ENCODE measurements around the gene GRIP1. TPM values are rescaled to one million over a fixed set of nuclear protein-coding genes. Genes with fewer than 3 reads are reported as not detected.

The GRIP1 gene
- total and polyA plus RNA-seq, 5 experiments from 2014 or later: 0.25 to 4.2 (median 1.1) TPM

DNA sequence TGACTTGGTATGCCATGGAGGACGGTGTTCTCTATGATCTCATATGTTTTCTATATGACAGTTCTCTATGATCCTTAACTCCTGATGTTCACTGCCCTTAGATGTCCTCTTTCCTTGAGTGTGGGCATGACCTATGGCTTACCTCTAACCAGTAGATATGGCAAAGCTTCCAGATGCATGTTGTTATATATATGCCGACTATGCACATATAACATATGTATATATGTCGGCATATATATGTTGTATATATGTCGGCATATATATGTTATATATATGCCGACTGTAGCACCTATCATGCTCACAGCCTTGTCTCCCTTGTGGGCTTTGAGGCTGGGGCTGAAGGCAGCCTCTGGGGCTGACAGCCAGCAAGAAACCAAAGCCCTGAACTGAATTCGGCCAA lies 106.0 kb downstream of the GRIP1 start:
- Mint-ChIP-seq H3K36me3 (peaks cover 0 to 14% (median 6%) of the 10 kb centered on the region in 3 donors), H3K9me3 (peaks cover 0 to 16% (median 4%) of the 10 kb centered on the region in 9 donors), H3K4me1 (no peaks in the 10 kb centered on the region), H3K4me3 (no peak overlapping the region), H3K27ac (no peak overlapping the region), H3K27me3 (peaks cover 3 to 33% (median 7%) of the 10 kb centered on the region in 5 donors)
- POLR2A ChIA-PET: no interaction called here
- DNase-seq: no peak
- ATAC-seq: no peak

DNA sequence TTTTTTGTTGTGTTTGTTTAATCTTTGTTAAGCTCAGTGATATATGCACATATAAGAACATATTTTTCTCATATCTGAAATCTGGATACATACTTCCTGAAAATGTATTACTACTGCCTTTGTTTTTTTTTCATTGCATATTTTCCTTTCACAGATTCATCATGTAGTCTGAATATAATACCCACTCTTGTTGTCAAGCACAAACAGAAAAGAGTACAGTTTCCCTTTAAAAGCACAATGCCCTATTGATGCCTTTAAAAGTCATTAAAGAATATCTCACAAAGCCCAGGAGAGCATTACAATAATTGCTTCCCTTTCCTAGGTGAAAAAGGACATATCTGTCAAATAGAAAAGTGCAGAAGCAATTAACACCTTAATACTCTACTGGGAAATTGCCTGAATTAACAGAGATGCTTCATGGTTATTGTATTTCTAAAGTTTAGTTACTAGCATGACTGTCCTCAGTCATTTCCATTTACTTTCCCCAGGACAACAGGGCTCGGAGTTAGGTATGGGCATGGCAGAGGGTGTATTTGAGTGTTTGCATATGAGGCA lies 107.4 kb downstream of the GRIP1 start:
- ATAC-seq (no peak), DNase-seq (no peak)
- no peak overlapping the region for H3K4me3 Mint-ChIP-seq
- peaks cover 1 to 19% (median 4%) of the 10 kb centered on the region in 5 donors for H3K27me3 Mint-ChIP-seq
- H3K36me3 Mint-ChIP-seq: peaks cover 0 to 5% (median 0%) of the 10 kb centered on the region in 3 donors
- no peak overlapping the region for H3K27ac Mint-ChIP-seq
- POLR2A ChIA-PET: no interaction called here
- peaks cover 0 to 18% (median 6%) of the 10 kb centered on the region in 9 donors for H3K9me3 Mint-ChIP-seq
- H3K4me1 Mint-ChIP-seq: no peaks in the 10 kb centered on the region

DNA sequence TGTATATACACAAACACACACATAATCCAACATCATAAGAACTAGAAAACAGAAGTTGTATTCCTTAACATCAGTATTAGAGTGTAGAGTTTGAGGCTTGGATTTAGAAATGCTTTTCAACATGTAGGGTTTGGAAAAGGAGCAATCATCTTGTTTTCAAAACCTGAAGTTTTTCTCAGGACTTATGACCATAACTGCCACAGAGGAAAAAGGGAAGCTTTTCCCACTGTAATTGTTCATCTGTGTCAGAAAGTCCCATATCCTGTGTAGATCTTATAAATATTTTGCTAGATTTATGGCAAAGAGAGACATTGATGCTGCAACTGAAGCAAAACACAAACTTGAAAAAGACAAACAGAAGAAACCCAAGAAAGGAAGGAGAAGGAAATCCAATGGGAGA lies 115.7 kb downstream of the GRIP1 start:
- POLR2A ChIA-PET: no interaction called here
- H3K4me1 Mint-ChIP-seq: no peaks in the 10 kb centered on the region
- H3K9me3 Mint-ChIP-seq: peaks cover 3 to 75% (median 38%) of the 10 kb centered on the region in 9 donors
- peaks cover 0 to 18% (median 6%) of the 10 kb centered on the region in 3 donors for H3K36me3 Mint-ChIP-seq
- peaks cover 0 to 6% (median 0%) of the 10 kb centered on the region in 5 donors for H3K27me3 Mint-ChIP-seq
- DNase-seq (no peak), ATAC-seq (no peak)
- H3K4me3 Mint-ChIP-seq: no peak overlapping the region
- H3K27ac Mint-ChIP-seq: no peak overlapping the region

DNA sequence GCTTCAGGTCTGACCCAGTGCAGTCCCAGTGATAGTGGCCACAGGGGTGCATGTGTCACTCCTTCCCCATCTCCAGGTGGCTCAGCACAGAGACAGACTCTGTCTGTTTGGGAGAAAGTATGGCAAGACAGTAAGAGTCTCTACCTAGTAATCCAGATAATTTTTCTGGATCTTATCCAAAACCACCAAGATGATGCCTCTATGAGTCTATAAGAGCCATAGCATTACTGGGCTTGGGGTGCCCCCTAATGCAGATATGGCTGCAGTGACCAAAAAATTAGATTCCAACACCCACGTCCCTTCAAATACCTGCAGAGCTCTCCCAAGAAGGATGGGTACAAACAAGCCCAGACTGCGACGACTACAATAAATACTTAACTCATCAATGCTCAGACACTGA lies 123.8 kb downstream of the GRIP1 start:
- no peak for DNase-seq
- Mint-ChIP-seq H3K4me1 (no peaks in the 10 kb centered on the region), H3K4me3 (no peak overlapping the region), H3K27me3 (peaks cover 6 to 33% (median 9%) of the 10 kb centered on the region in 5 donors), H3K9me3 (peaks cover 2 to 44% (median 22%) of the 10 kb centered on the region in 9 donors), H3K36me3 (peaks cover 0 to 22% (median 8%) of the 10 kb centered on the region in 3 donors), H3K27ac (no peak overlapping the region)
- ATAC-seq: no peak
- POLR2A ChIA-PET: no interaction called here

DNA sequence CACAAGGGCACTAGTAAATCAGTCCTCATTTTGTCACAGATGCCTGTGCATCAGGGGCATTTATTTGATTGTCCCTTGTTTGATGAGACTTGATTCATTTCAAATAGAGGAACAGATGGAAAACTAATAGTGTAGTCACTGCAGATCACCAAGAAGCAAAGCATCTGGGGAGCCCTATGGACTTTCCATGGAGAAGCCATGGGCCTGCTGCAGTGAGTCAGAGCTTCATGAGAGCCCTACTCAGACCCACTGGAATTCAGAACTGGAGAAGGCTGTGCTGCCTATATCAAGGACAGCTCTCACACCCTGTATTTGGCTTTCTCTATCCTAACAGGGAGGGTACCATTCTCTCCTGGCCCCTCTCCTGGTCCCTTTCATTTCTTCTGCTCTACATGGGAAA lies 126.2 kb downstream of the GRIP1 start:
- Mint-ChIP-seq H3K27me3 (peaks cover 5 to 33% (median 9%) of the 10 kb centered on the region in 5 donors), H3K4me3 (no peak overlapping the region), H3K4me1 (peaks cover 0 to 15% (median 2%) of the 10 kb centered on the region in 4 donors), H3K9me3 (peaks cover 0 to 20% (median 8%) of the 10 kb centered on the region in 9 donors), H3K36me3 (peaks cover 0 to 14% (median under 1%) of the 10 kb centered on the region in 3 donors), H3K27ac (no peak overlapping the region)
- DNase-seq: no peak
- POLR2A ChIA-PET: no interaction called here
- ATAC-seq: no peak

DNA sequence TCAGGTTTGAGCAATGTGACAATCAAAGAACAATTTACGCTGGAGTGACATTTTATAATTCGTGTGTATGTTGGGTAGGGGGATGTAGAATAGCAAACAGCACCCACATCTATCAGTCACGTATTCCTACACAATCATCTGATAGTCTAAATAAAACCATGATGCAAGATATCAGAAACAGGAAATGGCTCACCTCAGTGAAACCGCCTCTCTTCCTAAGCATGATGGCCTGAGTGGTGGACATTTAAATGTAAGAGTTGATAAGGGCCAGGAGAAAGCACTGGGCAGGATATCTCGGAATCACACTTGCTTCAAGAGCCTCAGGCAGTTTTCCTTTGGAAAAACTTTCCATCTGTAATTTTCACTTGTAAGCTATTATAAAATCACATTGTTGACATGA lies 128.2 kb downstream of the GRIP1 start:
- ATAC-seq: no peak
- H3K4me3 Mint-ChIP-seq: no peak overlapping the region
- H3K27me3 Mint-ChIP-seq: peaks cover 3 to 18% (median 6%) of the 10 kb centered on the region in 5 donors
- DNase-seq: no peak
- POLR2A ChIA-PET: no interaction called here
- H3K4me1 Mint-ChIP-seq: peaks cover 0 to 15% (median 2%) of the 10 kb centered on the region in 4 donors
- peaks cover 0 to 5% (median 0%) of the 10 kb centered on the region in 9 donors for H3K9me3 Mint-ChIP-seq
- no peak overlapping the region for H3K27ac Mint-ChIP-seq
- no peaks in the 10 kb centered on the region for H3K36me3 Mint-ChIP-seq

DNA sequence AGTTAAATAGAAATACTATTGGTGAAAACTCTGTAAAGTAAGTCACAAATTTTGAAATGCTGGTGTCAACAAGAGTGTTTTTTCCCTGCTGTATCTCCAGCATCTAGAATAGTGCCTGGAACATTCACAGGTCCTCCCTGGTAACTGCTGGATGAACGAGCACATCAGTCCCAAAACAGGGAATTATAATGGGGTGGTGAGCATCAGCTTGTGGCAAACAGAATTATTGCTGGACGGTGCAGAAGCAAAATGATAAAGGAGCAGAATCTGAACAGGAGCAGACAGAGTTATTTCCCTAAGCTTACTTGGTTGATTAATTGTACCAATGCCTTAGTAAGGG lies 129.9 kb downstream of the GRIP1 start:
- DNase-seq (no peak), ATAC-seq (no peak)
- H3K36me3 Mint-ChIP-seq: no peaks in the 10 kb centered on the region
- POLR2A ChIA-PET: no interaction called here
- no peaks in the 10 kb centered on the region for H3K9me3 Mint-ChIP-seq
- H3K27me3 Mint-ChIP-seq: peaks cover 0 to 6% (median 2%) of the 10 kb centered on the region in 5 donors
- peaks cover 0 to 15% (median 2%) of the 10 kb centered on the region in 4 donors for H3K4me1 Mint-ChIP-seq
- no peak overlapping the region for H3K4me3 Mint-ChIP-seq
- no peak overlapping the region for H3K27ac Mint-ChIP-seq

DNA sequence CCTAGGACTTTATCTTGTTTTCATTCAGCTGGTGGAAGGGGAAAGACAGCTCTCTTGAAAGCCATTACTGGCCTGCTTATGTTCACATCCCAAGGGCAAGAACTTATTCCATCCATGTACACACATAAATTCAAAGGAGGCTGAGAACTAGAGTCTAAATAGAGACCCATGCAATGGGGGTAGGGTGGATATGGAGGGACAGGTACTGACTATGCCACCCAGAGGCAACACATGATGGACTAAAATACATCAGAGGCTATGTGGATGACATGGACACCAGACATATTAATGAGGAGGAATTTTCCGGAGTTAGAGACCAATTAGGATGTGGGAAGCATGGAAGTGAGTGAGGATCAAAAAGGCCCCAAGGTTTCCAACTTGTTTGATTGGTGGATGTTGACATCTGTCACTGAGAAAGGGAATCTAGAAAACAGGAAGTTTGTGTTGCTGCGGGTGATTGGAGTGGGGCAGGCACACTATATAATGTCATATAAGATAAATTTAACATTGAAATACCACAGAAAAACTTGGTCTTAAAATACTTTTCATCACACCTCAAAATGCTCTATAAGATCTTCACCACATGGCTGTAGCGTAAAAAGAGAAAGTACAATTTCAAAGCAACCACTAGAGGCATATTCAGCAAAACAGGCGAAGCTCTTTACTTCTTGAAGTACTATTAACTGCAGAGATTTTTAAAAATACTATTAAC lies 130.4 kb downstream of the GRIP1 start:
- POLR2A ChIA-PET: no interaction called here
- no peaks in the 10 kb centered on the region for H3K9me3 Mint-ChIP-seq
- DNase-seq: no peak
- no peak overlapping the region for H3K27ac Mint-ChIP-seq
- H3K36me3 Mint-ChIP-seq: no peaks in the 10 kb centered on the region
- peaks cover 0 to 15% (median 2%) of the 10 kb centered on the region in 4 donors for H3K4me1 Mint-ChIP-seq
- H3K4me3 Mint-ChIP-seq: no peak overlapping the region
- no peak for ATAC-seq
- peaks cover 0 to 6% (median 1%) of the 10 kb centered on the region in 5 donors for H3K27me3 Mint-ChIP-seq

DNA sequence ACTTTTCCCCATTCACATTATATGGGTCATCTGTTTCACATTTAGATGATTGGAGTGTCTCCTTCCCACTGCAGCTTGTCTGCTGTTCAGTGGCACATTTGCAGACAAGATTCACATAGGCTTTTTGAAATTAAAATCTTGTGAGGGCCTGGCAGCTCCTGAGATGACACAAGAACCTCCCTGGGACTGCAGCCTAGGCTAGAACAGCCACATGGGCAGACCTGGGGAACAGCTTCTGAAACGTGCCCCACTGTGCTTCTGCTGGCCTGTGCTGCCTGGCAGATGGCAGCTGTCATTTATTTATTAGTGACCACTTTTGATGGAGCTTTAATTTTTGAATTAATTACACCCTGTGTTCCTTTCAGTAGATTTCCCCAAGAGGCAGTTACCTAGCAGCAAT lies 137.4 kb downstream of the GRIP1 start:
- no peak overlapping the region for H3K4me3 Mint-ChIP-seq
- ATAC-seq (no peak), DNase-seq (no peak)
- POLR2A ChIA-PET: no interaction called here
- H3K27me3 Mint-ChIP-seq: peaks cover 0 to 1% (median 0%) of the 10 kb centered on the region in 5 donors
- H3K36me3 Mint-ChIP-seq: peaks cover 0 to 2% (median 0%) of the 10 kb centered on the region in 3 donors
- no peak overlapping the region for H3K27ac Mint-ChIP-seq
- H3K9me3 Mint-ChIP-seq: no peaks in the 10 kb centered on the region
- no peaks in the 10 kb centered on the region for H3K4me1 Mint-ChIP-seq

DNA sequence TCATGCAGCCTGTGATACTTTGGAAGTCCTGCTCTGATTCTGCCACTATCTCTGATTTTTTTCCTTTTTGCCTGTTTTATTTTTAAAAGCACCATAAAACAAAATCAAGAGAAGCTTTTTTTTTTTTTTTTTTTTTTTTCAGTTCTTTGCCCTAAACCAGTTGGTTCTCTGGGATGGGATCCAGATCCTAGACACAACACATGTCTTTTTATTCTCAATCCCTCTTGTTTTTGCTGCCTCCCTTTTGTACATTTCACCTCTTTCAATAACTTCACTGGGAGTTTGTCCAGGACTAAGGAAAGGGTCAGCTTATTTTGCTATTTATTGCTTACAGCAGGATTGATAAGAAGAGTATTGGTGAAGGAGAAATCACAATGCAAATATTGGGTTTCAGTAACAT lies 139.4 kb downstream of the GRIP1 start:
- no peak overlapping the region for H3K4me3 Mint-ChIP-seq
- H3K4me1 Mint-ChIP-seq: no peaks in the 10 kb centered on the region
- DNase-seq: no peak
- POLR2A ChIA-PET: interaction anchor here (0.6 kb wide), 1 partner anchor 342 kb away, joined by 3 read pairs; no protein-coding TSS in a partner anchor
- H3K27ac Mint-ChIP-seq: no peak overlapping the region
- ATAC-seq: no peak
- peaks cover 0 to 2% (median 0%) of the 10 kb centered on the region in 3 donors for H3K36me3 Mint-ChIP-seq
- H3K27me3 Mint-ChIP-seq: no peaks in the 10 kb centered on the region
- no peaks in the 10 kb centered on the region for H3K9me3 Mint-ChIP-seq

DNA sequence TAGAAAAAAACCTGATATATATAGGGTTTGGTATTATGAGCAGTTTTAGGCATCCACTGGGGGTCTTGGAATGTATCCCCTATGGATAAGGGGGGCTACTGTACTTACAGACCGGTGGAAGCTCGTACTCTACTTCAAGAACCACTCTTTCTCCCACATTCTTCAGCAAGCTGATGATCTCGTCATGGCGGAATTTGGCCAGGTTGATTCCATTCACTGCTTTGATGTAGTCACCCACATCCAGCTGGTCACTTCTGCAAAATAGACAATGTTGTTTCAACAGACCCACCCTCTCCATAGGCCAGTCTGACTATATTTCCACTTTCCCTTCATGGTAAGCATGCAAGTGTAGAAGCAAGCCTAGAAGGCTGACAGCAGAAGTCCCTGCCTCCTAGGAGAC lies 139.9 kb downstream of the GRIP1 start:
- no peaks in the 10 kb centered on the region for H3K4me1 Mint-ChIP-seq
- no peaks in the 10 kb centered on the region for H3K9me3 Mint-ChIP-seq
- ATAC-seq: no peak
- POLR2A ChIA-PET: interaction anchor here (0.6 kb wide), 1 partner anchor 342 kb away, joined by 3 read pairs; no protein-coding TSS in a partner anchor
- H3K36me3 Mint-ChIP-seq: peaks cover 0 to 2% (median 0%) of the 10 kb centered on the region in 3 donors
- no peak for DNase-seq
- no peak overlapping the region for H3K27ac Mint-ChIP-seq
- no peak overlapping the region for H3K4me3 Mint-ChIP-seq
- H3K27me3 Mint-ChIP-seq: no peaks in the 10 kb centered on the region

DNA sequence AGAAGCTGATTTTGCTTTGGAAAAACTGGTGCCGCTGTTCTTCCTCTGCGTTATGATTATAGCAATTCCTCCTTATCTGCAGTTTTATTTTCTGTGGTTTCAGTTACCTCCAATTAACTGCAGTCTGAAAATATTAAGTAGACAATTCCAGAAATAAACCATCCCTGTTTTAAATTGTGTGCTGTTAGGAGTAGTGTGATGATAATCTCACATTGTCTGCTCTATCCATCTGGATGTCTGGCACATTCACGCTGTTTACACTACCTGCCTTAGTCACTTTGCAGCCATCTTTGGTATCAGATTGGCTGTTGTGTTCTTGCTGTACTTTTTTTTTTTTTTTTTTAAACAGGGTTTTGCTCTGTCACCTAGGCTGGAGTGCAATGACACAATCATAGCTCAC lies 141.0 kb downstream of the GRIP1 start:
- no peak for ATAC-seq
- H3K4me3 Mint-ChIP-seq: no peak overlapping the region
- POLR2A ChIA-PET: no interaction called here

DNA sequence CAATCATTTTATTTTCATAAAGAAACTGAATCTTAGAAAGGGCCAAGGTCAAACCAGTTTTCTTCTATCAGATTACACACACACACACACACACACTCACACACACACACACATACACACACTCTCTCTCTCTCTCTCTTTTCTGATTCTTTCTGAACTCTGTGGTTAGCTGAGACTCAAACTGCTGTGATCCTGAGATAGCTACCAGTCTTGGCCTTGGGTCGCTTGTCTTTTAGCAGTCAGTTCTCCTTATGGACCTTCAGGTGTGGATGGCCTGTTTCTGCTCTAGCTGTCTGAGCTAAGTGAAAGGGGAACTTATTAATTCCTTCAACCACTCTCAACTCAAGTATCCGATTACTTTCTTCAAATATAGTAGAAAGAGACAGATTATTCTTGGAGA lies 145.1 kb downstream of the GRIP1 start:
- H3K27me3 Mint-ChIP-seq: no peaks in the 10 kb centered on the region
- no peak overlapping the region for H3K4me3 Mint-ChIP-seq
- ATAC-seq (no peak), DNase-seq (no peak)
- H3K36me3 Mint-ChIP-seq: peaks cover 2 to 4% (median 4%) of the 10 kb centered on the region in 3 donors
- POLR2A ChIA-PET: no interaction called here
- no peaks in the 10 kb centered on the region for H3K4me1 Mint-ChIP-seq
- peaks cover 0 to 6% (median under 1%) of the 10 kb centered on the region in 9 donors for H3K9me3 Mint-ChIP-seq
- no peak overlapping the region for H3K27ac Mint-ChIP-seq

More for the DNA sequence above, 141.0 kb downstream of the GRIP1 start:
- Mint-ChIP-seq H3K27me3 (no peaks in the 10 kb centered on the region), H3K4me1 (no peaks in the 10 kb centered on the region), H3K27ac (no peak overlapping the region), H3K9me3 (no peaks in the 10 kb centered on the region), H3K36me3 (peaks cover 0 to 2% (median 0%) of the 10 kb centered on the region in 3 donors)
- no peak for DNase-seq

All from naive thymus-derived CD8-positive, alpha-beta T cell (primary cell).